H9 (cell line): ENCODE measurements around the gene TSPAN1. TPM values are rescaled to one million over a fixed set of nuclear protein-coding genes. Genes with fewer than 3 reads are reported as not detected.

Experiments used
- DNase-seq: peaks from one replicate; pipeline ENCODE4 v3.0.0-alpha.2; 2017
- H2AFZ ChIP-seq: one replicate; pipeline ENCODE4 v1.6.1; 2013; ENCODE audit warnings: mild to moderate bottlenecking, low read length, control low read depth, moderate library complexity
- H2AK5ac ChIP-seq: 2 replicates; pipeline ENCODE4 v1.6.1; 2013; ENCODE audit warnings: low read length, control low read depth, mixed read lengths; ENCODE audit not compliant: insufficient read length
- H2BK120ac ChIP-seq: one replicate; pipeline ENCODE4 v1.6.1; 2013; ENCODE audit warnings: low read depth, mild to moderate bottlenecking, low read length, control low read depth, inconsistent platforms; ENCODE audit not compliant: poor library complexity, severe bottlenecking
- H2BK12ac ChIP-seq: 2 replicates; pipeline ENCODE4 v1.6.1; 2013; ENCODE audit warnings: low read length, control low read depth, mixed read lengths, low read depth; ENCODE audit not compliant: insufficient read length
- H2BK15ac ChIP-seq: 2 replicates; pipeline ENCODE4 v1.6.1; 2013; ENCODE audit warnings: low read depth, low read length, control low read depth
- H2BK20ac ChIP-seq: one replicate; pipeline ENCODE4 v1.6.1; 2013; ENCODE audit warnings: low read depth, mild to moderate bottlenecking, low read length, control low read depth, inconsistent platforms; ENCODE audit not compliant: poor library complexity, severe bottlenecking
- H2BK5ac ChIP-seq: 2 replicates; pipeline ENCODE4 v1.6.1; 2013; ENCODE audit warnings: low read length, control low read depth, mixed read lengths; ENCODE audit not compliant: insufficient read length
- H3K14ac ChIP-seq: 2 replicates; pipeline ENCODE4 v1.6.1; 2013; ENCODE audit warnings: low read length, control low read depth; ENCODE audit not compliant: insufficient read depth
- H3K18ac ChIP-seq: 2 replicates; pipeline ENCODE4 v1.6.1; 2013; ENCODE audit warnings: low read depth, mild to moderate bottlenecking, mixed read lengths, low read length, control low read depth; ENCODE audit not compliant: insufficient read length
- H3K23ac ChIP-seq: 2 replicates; pipeline ENCODE4 v1.6.1; 2013; ENCODE audit warnings: low read length, control low read depth, mixed read lengths, low read depth; ENCODE audit not compliant: insufficient read length
- H3K23me2 ChIP-seq: 2 replicates; pipeline ENCODE4 v1.6.1; 2013; ENCODE audit warnings: low read depth, mild to moderate bottlenecking, mixed read lengths, low read length, control low read depth; ENCODE audit not compliant: insufficient read length, poor library complexity, severe bottlenecking
- H3K27ac ChIP-seq: 2 replicates; pipeline ENCODE4 v1.5.1; 2013; ENCODE audit warnings: low read length, control low read depth, mixed read lengths, low read depth; ENCODE audit not compliant: insufficient read length
- H3K27me3 ChIP-seq: 2 replicates; pipeline ENCODE4 v1.6.1; 2013; ENCODE audit warnings: low read length, control low read depth, inconsistent platforms; ENCODE audit not compliant: insufficient read depth
- H3K4ac ChIP-seq: 2 replicates; pipeline ENCODE4 v1.6.1; 2013; ENCODE audit warnings: low read depth, mild to moderate bottlenecking, control low read depth, inconsistent platforms, low read length, moderate library complexity
- H3K4me1 ChIP-seq: 2 replicates; pipeline ENCODE4 v1.6.1; 2013; ENCODE audit warnings: low read length, control low read depth, inconsistent platforms; ENCODE audit not compliant: insufficient read depth
- H3K4me2 ChIP-seq: 2 replicates; pipeline ENCODE4 v1.6.1; 2013; ENCODE audit warnings: low read length, control low read depth, mixed read lengths; ENCODE audit not compliant: insufficient read length, insufficient read depth
- H3K56ac ChIP-seq: 2 replicates; pipeline ENCODE4 v1.6.1; 2013; ENCODE audit warnings: low read depth, mild to moderate bottlenecking, mixed read lengths, low read length, control low read depth; ENCODE audit not compliant: insufficient read length
- H3K79me1 ChIP-seq: 2 replicates; pipeline ENCODE4 v1.6.1; 2013; ENCODE audit warnings: low read depth, mild to moderate bottlenecking, moderate library complexity, low read length, control low read depth, inconsistent platforms; ENCODE audit not compliant: insufficient read depth, poor library complexity, severe bottlenecking
- H3K79me2 ChIP-seq: 2 replicates; pipeline ENCODE4 v1.6.1; 2013; ENCODE audit warnings: low read length, control low read depth, inconsistent platforms; ENCODE audit not compliant: insufficient read depth
- H3K9ac ChIP-seq: 2 replicates; pipeline ENCODE4 v1.6.1; 2013; ENCODE audit warnings: low read length, control low read depth, mixed read lengths; ENCODE audit not compliant: insufficient read length; ENCODE audit errors: extremely low read depth
- H3K9me3 ChIP-seq: one replicate; pipeline ENCODE4 v1.6.1; 2013; ENCODE audit warnings: low read depth, low read length, inconsistent platforms; ENCODE audit not compliant: control insufficient read depth
- H3T11ph ChIP-seq: one replicate; pipeline ENCODE4 v1.6.1; 2013; ENCODE audit warnings: mild to moderate bottlenecking, low read length, control low read depth, inconsistent platforms
- H4K20me1 ChIP-seq: one replicate; pipeline ENCODE4 v1.6.1; 2013; ENCODE audit not compliant: control insufficient read depth, insufficient read length, insufficient read depth
- H4K5ac ChIP-seq: 2 replicates; pipeline ENCODE4 v1.6.1; 2013; ENCODE audit warnings: low read depth, mild to moderate bottlenecking, mixed read lengths, low read length, control low read depth; ENCODE audit not compliant: insufficient read length
- H4K8ac ChIP-seq: replicated peaks from 2 replicates; pipeline ENCODE4 v1.6.1; 2013; ENCODE audit warnings: low read length, control low read depth, mixed read lengths, low read depth; ENCODE audit not compliant: insufficient read length
- H4K91ac ChIP-seq: 2 replicates; pipeline ENCODE4 v1.6.1; 2013; ENCODE audit warnings: low read depth, mild to moderate bottlenecking, moderate library complexity, mixed read lengths, low read length, control low read depth; ENCODE audit not compliant: insufficient read length
- H3K27ac Mint-ChIP-seq, 3 experiments: 2 replicates in 2 of 3; 3 replicates in 1 of 3; pipeline ENCODE4 v1.8.0; 2020 to 2021; ENCODE audit warnings: mixed read lengths in 3 of 3, mild to moderate bottlenecking in 1 of 3, moderate library complexity in 1 of 3
- H3K27me3 Mint-ChIP-seq: 2 replicates; pipeline ENCODE4 v1.8.0; 2021; ENCODE audit warnings: low read depth, mild to moderate bottlenecking, moderate library complexity, mixed read lengths
- H3K36me3 Mint-ChIP-seq, 3 experiments: 2 replicates in 2 of 3; 3 replicates in 1 of 3; pipeline ENCODE4 v1.8.0; 2020 to 2021; ENCODE audit warnings: low read depth in 3 of 3, mixed read lengths in 3 of 3; ENCODE audit not compliant: insufficient read depth in 1 of 3
- H3K4me1 Mint-ChIP-seq, 2 experiments: 2 replicates each; pipeline ENCODE4 v1.8.0; 2020; ENCODE audit warnings: mixed read lengths in 2 of 2
- H3K4me3 Mint-ChIP-seq, 2 experiments: 2 replicates in 1 of 2; 3 replicates in 1 of 2; pipeline ENCODE4 v1.8.0; 2020 to 2021; ENCODE audit warnings: mild to moderate bottlenecking in 2 of 2, mixed read lengths in 2 of 2, moderate library complexity in 1 of 2
- H3K9me3 Mint-ChIP-seq, 2 experiments: 2 replicates in 1 of 2; 3 replicates in 1 of 2; pipeline ENCODE4 v1.8.0; 2020; ENCODE audit warnings: mild to moderate bottlenecking in 2 of 2, mixed read lengths in 2 of 2, moderate library complexity in 1 of 2
- WGBS: extraction: QIAGEN DNeasy Blood & Tissue Kit; methylation state at CpG from one replicate; pipeline ENCODE4 v1.1.7; 2013; ENCODE audit warnings: missing lambda C conversion rate, low lambda C conversion rate, mixed read lengths; ENCODE audit not compliant: insufficient read length; ENCODE audit errors: extremely low coverage; 5-methylcytosine and 5-hydroxymethylcytosine counted together
- total RNA-seq: library from RNA; stranded (reverse); gene quantifications from 2 replicates; pipeline ENCODE4 v1.2.1, GENCODE V29; 2021
- TF ChIP-seq, protein P1 (sequence below): fragments of 200-600 bp; sonication (generic); conservative IDR thresholded peaks from 3 replicates; pipeline ENCODE4 v1.8.0; 2021; ENCODE audit warnings: antibody characterized with exemption, mild to moderate bottlenecking

TSPAN1 gene
- total RNA-seq, 1 experiment from 2014 or later, result not detected

DNA sequence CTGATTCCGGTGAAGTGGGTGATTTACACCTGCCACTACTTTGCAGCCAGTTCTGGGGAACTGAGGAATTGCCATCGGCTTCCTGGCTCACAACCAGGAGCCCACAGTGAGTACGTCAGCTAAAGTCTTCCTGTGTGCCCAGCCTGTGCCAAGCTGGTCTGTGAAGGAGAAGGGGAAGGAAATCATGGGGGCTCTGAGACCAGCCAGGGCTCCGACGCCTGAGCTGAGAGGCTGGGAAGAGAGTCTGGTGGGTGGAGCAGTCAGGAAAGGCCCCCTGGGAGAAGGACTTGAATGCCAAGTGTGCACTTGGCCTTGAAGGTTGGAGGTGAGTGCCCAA, 29.5 kb downstream of the TSPAN1 start:
- Histone ChIP-seq H3K18ac (no peak overlapping the region), H2BK12ac (no peak overlapping the region), H3K27ac (no peak overlapping the region), H2BK15ac (no peak overlapping the region), H2BK20ac (no peak overlapping the region), H2BK5ac (no peak overlapping the region), H3K79me1 (no peaks in the 10 kb centered on the region), H3K27me3 (no peaks in the 10 kb centered on the region), H3T11ph (no peak overlapping the region), H4K91ac (no peak overlapping the region), H3K23ac (no peak overlapping the region), H3K79me2 (no peaks in the 10 kb centered on the region), H3K4me2 (peak overlapping the region; percentile 82), H4K5ac (no peak overlapping the region), H2AK5ac (no peak overlapping the region), H3K4me1 (no peaks in the 10 kb centered on the region), H4K20me1 (no peaks in the 10 kb centered on the region), H3K4ac (no peak overlapping the region), H3K9me3 (no peaks in the 10 kb centered on the region), H4K8ac (no peak overlapping the region), H3K23me2 (peaks cover 15% of the 10 kb centered on the region), H3K56ac (no peak overlapping the region), H3K14ac (no peak overlapping the region), H2BK120ac (no peak overlapping the region), H3K9ac (no peak overlapping the region), H2AFZ (no peak overlapping the region)
- peaks cover 2% of the 10 kb centered on the region for H3K27me3 Mint-ChIP-seq
- H3K27ac Mint-ChIP-seq, result no peak overlapping the region; a peak in 1 of 7 replicates
- WGBS, result no CpG with 5 or more reads among the region's 5 CpGs
- peaks cover 21 to 29% of the 10 kb centered on the region in 2 experiments for H3K4me1 Mint-ChIP-seq
- H3K9me3 Mint-ChIP-seq, result no peaks in the 10 kb centered on the region
- DNase-seq, result no peak
- H3K36me3 Mint-ChIP-seq, result peaks cover 0 to 2% (median 2%) of the 10 kb centered on the region in 3 experiments; a peak in 3 of 7 replicates
- H3K4me3 Mint-ChIP-seq, result peak overlapping the region; percentile 84 to 96
- TF ChIP-seq, protein P1, sequence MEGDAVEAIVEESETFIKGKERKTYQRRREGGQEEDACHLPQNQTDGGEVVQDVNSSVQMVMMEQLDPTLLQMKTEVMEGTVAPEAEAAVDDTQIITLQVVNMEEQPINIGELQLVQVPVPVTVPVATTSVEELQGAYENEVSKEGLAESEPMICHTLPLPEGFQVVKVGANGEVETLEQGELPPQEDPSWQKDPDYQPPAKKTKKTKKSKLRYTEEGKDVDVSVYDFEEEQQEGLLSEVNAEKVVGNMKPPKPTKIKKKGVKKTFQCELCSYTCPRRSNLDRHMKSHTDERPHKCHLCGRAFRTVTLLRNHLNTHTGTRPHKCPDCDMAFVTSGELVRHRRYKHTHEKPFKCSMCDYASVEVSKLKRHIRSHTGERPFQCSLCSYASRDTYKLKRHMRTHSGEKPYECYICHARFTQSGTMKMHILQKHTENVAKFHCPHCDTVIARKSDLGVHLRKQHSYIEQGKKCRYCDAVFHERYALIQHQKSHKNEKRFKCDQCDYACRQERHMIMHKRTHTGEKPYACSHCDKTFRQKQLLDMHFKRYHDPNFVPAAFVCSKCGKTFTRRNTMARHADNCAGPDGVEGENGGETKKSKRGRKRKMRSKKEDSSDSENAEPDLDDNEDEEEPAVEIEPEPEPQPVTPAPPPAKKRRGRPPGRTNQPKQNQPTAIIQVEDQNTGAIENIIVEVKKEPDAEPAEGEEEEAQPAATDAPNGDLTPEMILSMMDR, result no peak
